Astrocyte (in vitro differentiated cells and primary cell): Measurements from ENCODE around the gene C1QTNF5. TPM values are rescaled to one million over a fixed set of nuclear protein-coding genes. Genes with fewer than 3 reads are reported as not detected.

ENCODE experiments used
- DNase-seq: peaks from one replicate; pipeline ENCODE4 v3.0.0-alpha.2; 2010; ENCODE audit warnings: low read depth
- FAIRE-seq: peaks from 2 replicates; lab custom pipeline; 2011; peaks lifted over from hg19 to GRCh38; lab: Jason Lieb, UNC
- H2AFZ ChIP-seq: 2 replicates; pipeline ENCODE4 v1.6.0; 2012; ENCODE audit warnings: low read depth, low read length, inconsistent platforms
- H3K27ac ChIP-seq: 2 replicates; pipeline ENCODE4 v1.5.1; 2011; ENCODE audit warnings: low read depth, low read length, inconsistent platforms
- H3K27me3 ChIP-seq: 2 replicates; pipeline ENCODE4 v1.6.0; 2011; ENCODE audit warnings: low read length, inconsistent platforms; ENCODE audit not compliant: insufficient read depth
- H3K36me3 ChIP-seq: 2 replicates; pipeline ENCODE4 v1.5.1; 2011; ENCODE audit warnings: low read length, inconsistent platforms; ENCODE audit not compliant: insufficient read depth
- H3K4me1 ChIP-seq: 2 replicates; pipeline ENCODE4 v1.5.1; 2011; ENCODE audit warnings: low read length, inconsistent platforms; ENCODE audit not compliant: insufficient read depth
- H3K4me2 ChIP-seq: 2 replicates; pipeline ENCODE4 v1.6.0; 2012; ENCODE audit warnings: low read length, inconsistent platforms
- H3K4me3 ChIP-seq: 2 replicates; pipeline ENCODE4 v1.5.1; 2011; ENCODE audit warnings: low read depth, mild to moderate bottlenecking, low read length, inconsistent platforms; ENCODE audit not compliant: insufficient read depth
- H3K79me2 ChIP-seq: 2 replicates; pipeline ENCODE4 v1.6.0; 2012; ENCODE audit warnings: mild to moderate bottlenecking, low read length, inconsistent platforms; ENCODE audit not compliant: insufficient read depth
- H3K9ac ChIP-seq: 2 replicates; pipeline ENCODE4 v1.6.0; 2012; ENCODE audit warnings: mild to moderate bottlenecking, low read length, inconsistent platforms
- H3K9me3 ChIP-seq: 2 replicates; pipeline ENCODE4 v1.5.1; 2012; ENCODE audit warnings: low read depth, mild to moderate bottlenecking, low read length, inconsistent platforms; ENCODE audit not compliant: insufficient read depth
- H4K20me1 ChIP-seq: 2 replicates; pipeline ENCODE4 v1.6.0; 2012; ENCODE audit warnings: low read length, inconsistent platforms; ENCODE audit not compliant: insufficient read depth
- H3K27ac Mint-ChIP-seq: one replicate; pipeline ENCODE4 v1.8.0; 2021; ENCODE audit warnings: mild to moderate bottlenecking, mixed read lengths; ENCODE audit not compliant: unreplicated experiment
- H3K27me3 Mint-ChIP-seq: one replicate; pipeline ENCODE4 v1.8.0; 2021; ENCODE audit warnings: low read depth, mixed read lengths; ENCODE audit not compliant: unreplicated experiment
- H3K36me3 Mint-ChIP-seq: one replicate; pipeline ENCODE4 v1.8.0; 2021; ENCODE audit warnings: low read depth, mixed read lengths; ENCODE audit not compliant: unreplicated experiment
- H3K4me1 Mint-ChIP-seq: one replicate; pipeline ENCODE4 v1.8.0; 2021; ENCODE audit warnings: low read depth, mixed read lengths; ENCODE audit not compliant: unreplicated experiment
- H3K4me3 Mint-ChIP-seq: one replicate; pipeline ENCODE4 v1.8.0; 2021; ENCODE audit warnings: mild to moderate bottlenecking, moderate library complexity, mixed read lengths; ENCODE audit not compliant: unreplicated experiment
- H3K9me3 Mint-ChIP-seq: one replicate; pipeline ENCODE4 v1.8.0; 2021; ENCODE audit warnings: mild to moderate bottlenecking, mixed read lengths; ENCODE audit not compliant: unreplicated experiment
- EZH2 ChIP-seq: IDR thresholded peaks from 2 replicates; pipeline ENCODE4 v1.6.1; 2012; ENCODE audit warnings: mild to moderate bottlenecking, low read length, inconsistent platforms; ENCODE audit not compliant: insufficient read depth
- total RNA-seq: library from RNA; stranded (reverse); gene quantifications from 2 replicates; pipeline ENCODE4 v1.2.1, GENCODE V29; 2021
- TF ChIP-seq, protein P1 (sequence below): IDR thresholded peaks from 2 replicates; pipeline ENCODE4 v1.5.1; 2011; ENCODE audit warnings: low read depth, mild to moderate bottlenecking, inconsistent platforms, low read length, moderate library complexity; ENCODE audit not compliant: insufficient read depth

Gene C1QTNF5
- total RNA-seq, 1 donor from 2014 or later: 6.3 TPM

DNA sequence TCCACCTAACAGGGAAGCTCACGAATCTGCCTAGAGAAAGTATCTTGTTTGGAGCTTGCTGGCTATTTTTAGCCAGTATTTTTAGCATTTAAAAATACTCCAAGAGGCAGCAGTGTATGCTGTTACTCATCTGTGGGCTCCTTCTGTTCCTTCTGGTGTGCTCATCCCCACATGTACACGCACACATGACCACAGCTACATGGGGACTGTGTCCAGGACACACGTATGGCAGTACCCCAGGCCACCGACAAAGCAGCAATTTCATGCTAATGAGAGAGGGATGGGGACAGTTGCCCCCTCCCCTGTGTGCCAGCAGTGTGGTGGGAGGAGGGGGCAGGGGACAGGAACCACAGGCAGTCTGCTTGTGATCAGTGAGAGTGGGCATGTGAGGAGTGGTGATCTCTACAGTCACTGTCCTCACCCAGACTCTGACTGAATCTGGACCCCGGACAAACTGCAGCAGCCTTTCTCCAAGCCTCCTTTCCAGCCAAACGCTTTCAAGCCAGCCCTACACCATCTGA is 24.4 kb upstream of the C1QTNF5 start:
- Mint-ChIP-seq H3K36me3 (no peaks in the 10 kb centered on the region), H3K9me3 (no peaks in the 10 kb centered on the region), H3K4me3 (peak overlapping the region; percentile 85), H3K4me1 (peaks cover 35% of the 10 kb centered on the region), H3K27ac (peak overlapping the region; percentile 34), H3K27me3 (peaks cover 8% of the 10 kb centered on the region)
- H3K9ac ChIP-seq: no peak overlapping the region
- H3K9me3 ChIP-seq: no peaks in the 10 kb centered on the region
- no peak for TF ChIP-seq EZH2
- TF ChIP-seq, protein P1, sequence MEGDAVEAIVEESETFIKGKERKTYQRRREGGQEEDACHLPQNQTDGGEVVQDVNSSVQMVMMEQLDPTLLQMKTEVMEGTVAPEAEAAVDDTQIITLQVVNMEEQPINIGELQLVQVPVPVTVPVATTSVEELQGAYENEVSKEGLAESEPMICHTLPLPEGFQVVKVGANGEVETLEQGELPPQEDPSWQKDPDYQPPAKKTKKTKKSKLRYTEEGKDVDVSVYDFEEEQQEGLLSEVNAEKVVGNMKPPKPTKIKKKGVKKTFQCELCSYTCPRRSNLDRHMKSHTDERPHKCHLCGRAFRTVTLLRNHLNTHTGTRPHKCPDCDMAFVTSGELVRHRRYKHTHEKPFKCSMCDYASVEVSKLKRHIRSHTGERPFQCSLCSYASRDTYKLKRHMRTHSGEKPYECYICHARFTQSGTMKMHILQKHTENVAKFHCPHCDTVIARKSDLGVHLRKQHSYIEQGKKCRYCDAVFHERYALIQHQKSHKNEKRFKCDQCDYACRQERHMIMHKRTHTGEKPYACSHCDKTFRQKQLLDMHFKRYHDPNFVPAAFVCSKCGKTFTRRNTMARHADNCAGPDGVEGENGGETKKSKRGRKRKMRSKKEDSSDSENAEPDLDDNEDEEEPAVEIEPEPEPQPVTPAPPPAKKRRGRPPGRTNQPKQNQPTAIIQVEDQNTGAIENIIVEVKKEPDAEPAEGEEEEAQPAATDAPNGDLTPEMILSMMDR: no peak
- H3K4me1 ChIP-seq: peaks cover 27% of the 10 kb centered on the region
- FAIRE-seq: no peak
- no peaks in the 10 kb centered on the region for H3K79me2 ChIP-seq
- no peaks in the 10 kb centered on the region for H3K36me3 ChIP-seq
- no peak overlapping the region for H3K4me2 ChIP-seq
- peaks cover 11% of the 10 kb centered on the region for H3K27me3 ChIP-seq
- peak overlapping the region; percentile 4 for H2AFZ ChIP-seq
- H3K4me3 ChIP-seq: no peak overlapping the region
- H4K20me1 ChIP-seq: no peaks in the 10 kb centered on the region
- no peak for DNase-seq
- no peak overlapping the region for H3K27ac ChIP-seq

DNA sequence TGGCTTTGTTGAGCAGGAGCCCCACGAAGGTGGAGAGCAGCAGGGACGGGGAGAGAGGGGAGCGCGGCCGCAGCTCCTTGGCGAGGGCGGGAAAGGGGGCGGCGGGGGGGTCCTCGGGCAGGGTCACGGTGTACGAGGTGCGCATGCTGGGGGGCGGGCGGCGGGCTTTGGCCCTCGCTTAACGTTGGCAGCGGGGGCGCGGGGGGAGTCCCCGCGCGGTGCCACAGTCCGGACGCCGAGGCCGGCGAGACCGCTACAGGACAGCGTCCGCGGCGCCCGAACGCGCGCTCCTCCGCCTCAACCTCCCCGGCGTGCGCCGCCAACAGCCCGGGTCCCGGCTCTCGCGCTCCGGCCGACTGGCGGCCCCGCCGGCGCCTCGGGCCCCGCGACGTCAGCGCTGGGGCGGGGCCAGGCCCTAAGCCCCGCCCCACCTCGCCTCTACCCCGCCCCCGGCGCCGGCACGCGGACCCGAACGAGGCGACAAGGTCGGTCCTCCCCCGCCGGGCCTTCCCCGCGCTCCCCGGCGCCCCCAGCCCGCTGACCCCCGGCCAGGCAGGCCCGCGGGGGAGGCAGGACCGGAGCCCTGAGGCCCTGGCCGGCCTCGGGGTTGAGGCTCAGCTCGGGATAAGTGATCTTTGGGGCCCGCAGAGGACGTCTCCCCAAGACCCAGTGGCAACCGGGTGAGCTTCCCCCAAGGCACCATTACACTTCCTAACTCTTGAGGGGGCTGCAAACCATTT is 23.3 kb upstream of the C1QTNF5 start:
- H3K9me3 Mint-ChIP-seq: no peaks in the 10 kb centered on the region
- Histone ChIP-seq H3K27me3 (peaks cover 11% of the 10 kb centered on the region), H3K4me3 (no peak overlapping the region), H3K4me2 (peak overlapping the region; percentile 69), H4K20me1 (no peaks in the 10 kb centered on the region), H3K4me1 (peaks cover 27% of the 10 kb centered on the region), H3K36me3 (no peaks in the 10 kb centered on the region), H3K9me3 (no peaks in the 10 kb centered on the region), H3K27ac (no peak overlapping the region), H2AFZ (no peak overlapping the region), H3K9ac (no peak overlapping the region), H3K79me2 (no peaks in the 10 kb centered on the region)
- peak overlapping the region; percentile 84 for H3K27ac Mint-ChIP-seq
- H3K4me1 Mint-ChIP-seq: peaks cover 34% of the 10 kb centered on the region
- DNase-seq (no peak), FAIRE-seq (no peak)
- peaks cover 5% of the 10 kb centered on the region for H3K27me3 Mint-ChIP-seq
- TF ChIP-seq, protein P1: no peak
- TF ChIP-seq EZH2: no peak
- H3K36me3 Mint-ChIP-seq: peaks cover 1% of the 10 kb centered on the region
- H3K4me3 Mint-ChIP-seq: peak overlapping the region; percentile 85
